ENCODE data around the gene BDKRB1.

Gene BDKRB1

GRCh38 chr14:96285667-96286066 is 29.7 kb downstream of the BDKRB1 start:
- POLR2A ChIA-PET, result no interaction called here
- WGBS (ENCODE audit: insufficient coverage), result 97% methylated on average over 15 of the region's 17 CpGs

GRCh38 chr14:96286251-96286650 is 30.2 kb downstream of the BDKRB1 start:
- Histone ChIP-seq H3K4me3 (ENCODE audit: control insufficient read depth in 1 of 7, extremely low read depth in 1 of 7, insufficient read depth in 4 of 7, low read depth in 2 of 7, low read length in 6 of 7) (no peak overlapping the region), H3K4me1 (ENCODE audit: control extremely low read depth in 1 of 4, control insufficient read depth in 4 of 4, insufficient read depth in 4 of 4, low read length in 3 of 4) (no peaks in the 10 kb centered on the region), H3K36me3 (ENCODE audit: control insufficient read depth in 4 of 4, insufficient read depth in 4 of 4, low read length in 3 of 4) (peaks cover 13 to 72% (median 47%) of the 10 kb centered on the region in 4 experiments), H3K27me3 (replicated peaks in 2 of 5; ENCODE audit: control insufficient read depth in 4 of 5, insufficient read depth in 5 of 5, low read length in 4 of 5) (no peaks in the 10 kb centered on the region), H3K27ac (ENCODE audit: insufficient read depth in 1 of 2, low read depth in 1 of 2, low read length in 2 of 2, poor library complexity in 1 of 2, severe bottlenecking in 2 of 2) (no peak overlapping the region), H3K9me3 (ENCODE audit: control extremely low read depth in 1 of 5, control insufficient read depth in 4 of 5, insufficient read depth in 2 of 5, low read depth in 1 of 5, low read length in 4 of 5) (no peaks in the 10 kb centered on the region)
- no CpG with 5 or more reads among the region's 1 CpG for WGBS (ENCODE audit: insufficient coverage)
- POLR2A ChIA-PET, result interaction anchor here (0.5 kb wide), 1 partner anchor 498 kb away, joined by 4 read pairs; no protein-coding TSS in a partner anchor
- CTCF ChIA-PET, result interaction anchor here (1.8 to 2.7 kb wide), 2 partner anchors 11 to 12 kb away, joined by 5 to 12 read pairs; no protein-coding TSS in a partner anchor
- DNase-seq, result no peak

More at GRCh38 chr14:96285667-96286066, 29.7 kb downstream of the BDKRB1 start:
- no peak overlapping the region for H3K27ac ChIP-seq (ENCODE audit: insufficient read depth in 1 of 2, low read depth in 1 of 2, low read length in 2 of 2, poor library complexity in 1 of 2, severe bottlenecking in 2 of 2)
- no peaks in the 10 kb centered on the region for H3K9me3 ChIP-seq (ENCODE audit: control extremely low read depth in 1 of 5, control insufficient read depth in 4 of 5, insufficient read depth in 2 of 5, low read depth in 1 of 5, low read length in 4 of 5)
- no peak for DNase-seq
- CTCF ChIA-PET, result interaction anchor here (0.6 to 2.7 kb wide), 3 partner anchors 10 to 139 kb away, joined by 3 to 12 read pairs (median 5); no protein-coding TSS in a partner anchor
- H3K4me3 ChIP-seq (ENCODE audit: control insufficient read depth in 1 of 7, extremely low read depth in 1 of 7, insufficient read depth in 4 of 7, low read depth in 2 of 7, low read length in 6 of 7), result no peak overlapping the region
- peaks cover 13 to 66% (median 44%) of the 10 kb centered on the region in 4 experiments for H3K36me3 ChIP-seq (ENCODE audit: control insufficient read depth in 4 of 4, insufficient read depth in 4 of 4, low read length in 3 of 4)
- no peaks in the 10 kb centered on the region for H3K27me3 ChIP-seq (replicated peaks in 2 of 5; ENCODE audit: control insufficient read depth in 4 of 5, insufficient read depth in 5 of 5, low read length in 4 of 5)
- no peaks in the 10 kb centered on the region for H3K4me1 ChIP-seq (ENCODE audit: control extremely low read depth in 1 of 4, control insufficient read depth in 4 of 4, insufficient read depth in 4 of 4, low read length in 3 of 4)

GRCh38 chr14:96287856-96288255 is 31.8 kb downstream of the BDKRB1 start:
- Histone ChIP-seq H3K9me3 (ENCODE audit: control extremely low read depth in 1 of 5, control insufficient read depth in 4 of 5, insufficient read depth in 2 of 5, low read depth in 1 of 5, low read length in 4 of 5) (no peaks in the 10 kb centered on the region), H3K4me3 (ENCODE audit: control insufficient read depth in 1 of 7, extremely low read depth in 1 of 7, insufficient read depth in 4 of 7, low read depth in 2 of 7, low read length in 6 of 7) (no peak overlapping the region), H3K4me1 (ENCODE audit: control extremely low read depth in 1 of 4, control insufficient read depth in 4 of 4, insufficient read depth in 4 of 4, low read length in 3 of 4) (no peaks in the 10 kb centered on the region), H3K27ac (ENCODE audit: insufficient read depth in 1 of 2, low read depth in 1 of 2, low read length in 2 of 2, poor library complexity in 1 of 2, severe bottlenecking in 2 of 2) (no peak overlapping the region), H3K36me3 (ENCODE audit: control insufficient read depth in 4 of 4, insufficient read depth in 4 of 4, low read length in 3 of 4) (peaks cover 13 to 65% (median 46%) of the 10 kb centered on the region in 4 experiments), H3K27me3 (replicated peaks in 2 of 5; ENCODE audit: control insufficient read depth in 4 of 5, insufficient read depth in 5 of 5, low read length in 4 of 5) (no peaks in the 10 kb centered on the region)
- DNase-seq, result no peak
- POLR2A ChIA-PET, result no interaction called here
- CTCF ChIA-PET, result interaction anchor here (2.7 kb wide), 1 partner anchor 12 kb away, joined by 12 read pairs; no protein-coding TSS in a partner anchor
- WGBS (ENCODE audit: insufficient coverage), result no CpG with 5 or more reads among the region's 1 CpG

GRCh38 chr14:96294246-96294645 is 38.2 kb downstream of the BDKRB1 start:
- H3K27ac ChIP-seq (ENCODE audit: insufficient read depth in 1 of 2, low read depth in 1 of 2, low read length in 2 of 2, poor library complexity in 1 of 2, severe bottlenecking in 2 of 2), result no peak overlapping the region
- ChIA-PET CTCF (interaction anchor here (6.7 kb wide), 1 partner anchor 14 kb away, joined by 25 read pairs; no protein-coding TSS in a partner anchor), POLR2A (no interaction called here)
- H3K9me3 ChIP-seq (ENCODE audit: control extremely low read depth in 1 of 5, control insufficient read depth in 4 of 5, insufficient read depth in 2 of 5, low read depth in 1 of 5, low read length in 4 of 5), result no peaks in the 10 kb centered on the region
- no peaks in the 10 kb centered on the region for H3K27me3 ChIP-seq (replicated peaks in 2 of 5; ENCODE audit: control insufficient read depth in 4 of 5, insufficient read depth in 5 of 5, low read length in 4 of 5)
- H3K36me3 ChIP-seq (ENCODE audit: control insufficient read depth in 4 of 4, insufficient read depth in 4 of 4, low read length in 3 of 4), result peaks cover 11 to 42% (median 32%) of the 10 kb centered on the region in 4 experiments
- no peak for DNase-seq
- no peaks in the 10 kb centered on the region for H3K4me1 ChIP-seq (ENCODE audit: control extremely low read depth in 1 of 4, control insufficient read depth in 4 of 4, insufficient read depth in 4 of 4, low read length in 3 of 4)
- 100% methylated on average over 7 of the region's 7 CpGs for WGBS (ENCODE audit: insufficient coverage)
- H3K4me3 ChIP-seq (ENCODE audit: control insufficient read depth in 1 of 7, extremely low read depth in 1 of 7, insufficient read depth in 4 of 7, low read depth in 2 of 7, low read length in 6 of 7), result no peak overlapping the region

GRCh38 chr14:96297000-96297399 is 41.0 kb downstream of the BDKRB1 start:
- no peak overlapping the region for H3K27ac ChIP-seq (ENCODE audit: insufficient read depth in 1 of 2, low read depth in 1 of 2, low read length in 2 of 2, poor library complexity in 1 of 2, severe bottlenecking in 2 of 2)
- no CpG with 5 or more reads among the region's 2 CpGs for WGBS (ENCODE audit: insufficient coverage)
- ChIA-PET POLR2A (no interaction called here), CTCF (interaction anchor here (0.7 to 6.7 kb wide), 5 partner anchors 12 to 280 kb away, joined by 3 to 25 read pairs (median 4); no protein-coding TSS in a partner anchor)
- no peaks in the 10 kb centered on the region for H3K27me3 ChIP-seq (replicated peaks in 2 of 5; ENCODE audit: control insufficient read depth in 4 of 5, insufficient read depth in 5 of 5, low read length in 4 of 5)
- no peaks in the 10 kb centered on the region for H3K4me1 ChIP-seq (ENCODE audit: control extremely low read depth in 1 of 4, control insufficient read depth in 4 of 4, insufficient read depth in 4 of 4, low read length in 3 of 4)
- no peaks in the 10 kb centered on the region for H3K9me3 ChIP-seq (ENCODE audit: control extremely low read depth in 1 of 5, control insufficient read depth in 4 of 5, insufficient read depth in 2 of 5, low read depth in 1 of 5, low read length in 4 of 5)
- peaks cover 6 to 37% (median 18%) of the 10 kb centered on the region in 4 experiments for H3K36me3 ChIP-seq (ENCODE audit: control insufficient read depth in 4 of 4, insufficient read depth in 4 of 4, low read length in 3 of 4)
- no peak overlapping the region for H3K4me3 ChIP-seq (ENCODE audit: control insufficient read depth in 1 of 7, extremely low read depth in 1 of 7, insufficient read depth in 4 of 7, low read depth in 2 of 7, low read length in 6 of 7)
- peak; percentile 26 to 51 (median 44) for DNase-seq

GRCh38 chr14:96297997-96298515 is 42.0 kb downstream of the BDKRB1 start:
- Histone ChIP-seq H3K4me1 (ENCODE audit: control extremely low read depth in 1 of 4, control insufficient read depth in 4 of 4, insufficient read depth in 4 of 4, low read length in 3 of 4) (no peaks in the 10 kb centered on the region), H3K9me3 (ENCODE audit: control extremely low read depth in 1 of 5, control insufficient read depth in 4 of 5, insufficient read depth in 2 of 5, low read depth in 1 of 5, low read length in 4 of 5) (no peaks in the 10 kb centered on the region), H3K27ac (ENCODE audit: insufficient read depth in 1 of 2, low read depth in 1 of 2, low read length in 2 of 2, poor library complexity in 1 of 2, severe bottlenecking in 2 of 2) (no peak overlapping the region), H3K4me3 (ENCODE audit: control insufficient read depth in 1 of 7, extremely low read depth in 1 of 7, insufficient read depth in 4 of 7, low read depth in 2 of 7, low read length in 6 of 7) (no peak overlapping the region), H3K36me3 (ENCODE audit: control insufficient read depth in 4 of 4, insufficient read depth in 4 of 4, low read length in 3 of 4) (peaks cover 9 to 44% (median 22%) of the 10 kb centered on the region in 4 experiments), H3K27me3 (replicated peaks in 2 of 5; ENCODE audit: control insufficient read depth in 4 of 5, insufficient read depth in 5 of 5, low read length in 4 of 5) (no peaks in the 10 kb centered on the region)
- ChIA-PET CTCF (interaction anchor here (0.9 to 6.7 kb wide), 6 partner anchors 10 to 279 kb away, joined by 3 to 25 read pairs (median 5); no protein-coding TSS in a partner anchor), POLR2A (no interaction called here)
- no peak for DNase-seq
- 93% methylated on average over 3 of the region's 4 CpGs for WGBS (ENCODE audit: insufficient coverage)

GRCh38 chr14:96299441-96299840 is 43.4 kb downstream of the BDKRB1 start:
- peaks cover 12 to 46% (median 24%) of the 10 kb centered on the region in 4 experiments for H3K36me3 ChIP-seq (ENCODE audit: control insufficient read depth in 4 of 4, insufficient read depth in 4 of 4, low read length in 3 of 4)
- no peaks in the 10 kb centered on the region for H3K4me1 ChIP-seq (ENCODE audit: control extremely low read depth in 1 of 4, control insufficient read depth in 4 of 4, insufficient read depth in 4 of 4, low read length in 3 of 4)
- ChIA-PET POLR2A (interaction anchor here (0.7 kb wide), 1 partner anchor 8 kb away, joined by 3 read pairs; no protein-coding TSS in a partner anchor), CTCF (interaction anchor here (0.9 to 6.7 kb wide), 4 partner anchors 9 to 125 kb away, joined by 3 to 25 read pairs (median 6); no protein-coding TSS in a partner anchor)
- 96% methylated on average over 3 of the region's 3 CpGs for WGBS (ENCODE audit: insufficient coverage)
- H3K27ac ChIP-seq (ENCODE audit: insufficient read depth in 1 of 2, low read depth in 1 of 2, low read length in 2 of 2, poor library complexity in 1 of 2, severe bottlenecking in 2 of 2), result no peak overlapping the region
- DNase-seq, result no peak
- no peaks in the 10 kb centered on the region for H3K9me3 ChIP-seq (ENCODE audit: control extremely low read depth in 1 of 5, control insufficient read depth in 4 of 5, insufficient read depth in 2 of 5, low read depth in 1 of 5, low read length in 4 of 5)
- no peaks in the 10 kb centered on the region for H3K27me3 ChIP-seq (replicated peaks in 2 of 5; ENCODE audit: control insufficient read depth in 4 of 5, insufficient read depth in 5 of 5, low read length in 4 of 5)
- H3K4me3 ChIP-seq (ENCODE audit: control insufficient read depth in 1 of 7, extremely low read depth in 1 of 7, insufficient read depth in 4 of 7, low read depth in 2 of 7, low read length in 6 of 7), result no peak overlapping the region

All from common myeloid progenitor, CD34-positive (primary cell).